Measurements from ENCODE around the gene SMURF1.

GRCh38 chr7:99000196-99000903, 143.6 kb downstream of the SMURF1 start:
- TF ChIP-seq CTCF (IDR thresholded peaks at IDR 0.05) (no peak), POLR2A (IDR thresholded peaks at IDR 0.05) (no peak)
